ENCODE measurements around the gene PELI1. TPM values are rescaled to one million over a fixed set of nuclear protein-coding genes. Genes with fewer than 3 reads are reported as not detected.

PELI1 gene
- total and polyA plus RNA-seq, 7 donors = 4.4 to 7.6 (median 6.9) TPM

DNA sequence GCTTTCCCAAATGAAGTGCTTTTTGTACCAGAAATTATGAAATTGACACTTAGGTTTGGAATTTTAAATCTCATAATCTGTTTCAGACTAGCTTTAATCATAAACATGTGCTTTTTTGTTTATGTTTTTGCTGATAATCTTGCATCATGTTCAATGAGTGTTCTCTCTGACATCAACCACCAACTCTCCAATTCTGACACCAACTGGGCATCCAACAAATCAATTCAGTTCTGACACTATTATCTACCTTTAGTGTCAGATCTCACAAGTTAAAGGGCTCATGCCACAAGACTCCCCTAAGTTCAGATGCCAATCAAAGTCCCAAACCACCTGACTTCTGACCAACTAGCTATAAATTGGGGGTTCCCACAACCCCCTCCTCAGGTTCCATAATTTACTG lies 19.6 kb downstream of the PELI1 start:
- TF ChIP-seq, protein P1, sequence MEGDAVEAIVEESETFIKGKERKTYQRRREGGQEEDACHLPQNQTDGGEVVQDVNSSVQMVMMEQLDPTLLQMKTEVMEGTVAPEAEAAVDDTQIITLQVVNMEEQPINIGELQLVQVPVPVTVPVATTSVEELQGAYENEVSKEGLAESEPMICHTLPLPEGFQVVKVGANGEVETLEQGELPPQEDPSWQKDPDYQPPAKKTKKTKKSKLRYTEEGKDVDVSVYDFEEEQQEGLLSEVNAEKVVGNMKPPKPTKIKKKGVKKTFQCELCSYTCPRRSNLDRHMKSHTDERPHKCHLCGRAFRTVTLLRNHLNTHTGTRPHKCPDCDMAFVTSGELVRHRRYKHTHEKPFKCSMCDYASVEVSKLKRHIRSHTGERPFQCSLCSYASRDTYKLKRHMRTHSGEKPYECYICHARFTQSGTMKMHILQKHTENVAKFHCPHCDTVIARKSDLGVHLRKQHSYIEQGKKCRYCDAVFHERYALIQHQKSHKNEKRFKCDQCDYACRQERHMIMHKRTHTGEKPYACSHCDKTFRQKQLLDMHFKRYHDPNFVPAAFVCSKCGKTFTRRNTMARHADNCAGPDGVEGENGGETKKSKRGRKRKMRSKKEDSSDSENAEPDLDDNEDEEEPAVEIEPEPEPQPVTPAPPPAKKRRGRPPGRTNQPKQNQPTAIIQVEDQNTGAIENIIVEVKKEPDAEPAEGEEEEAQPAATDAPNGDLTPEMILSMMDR (IDR thresholded peaks at IDR 0.05) = no peak
- Histone ChIP-seq H3K36me3 (ENCODE audit: insufficient read depth in 1 of 2, low read depth in 1 of 2) (no peaks in the 10 kb centered on the region), H3K4me1 (peaks cover 6% of the 10 kb centered on the region), H3K9me3 (no peaks in the 10 kb centered on the region), H3K4me3 (no peak overlapping the region), H3K27ac (no peak overlapping the region), H3K27me3 (ENCODE audit: insufficient read depth in 3 of 3, low read length in 2 of 3) (no peaks in the 10 kb centered on the region)
- ATAC-seq (no peak), DNase-seq (no peak)
- intact Hi-C loops (cut with DNase I) = no loop called here

DNA sequence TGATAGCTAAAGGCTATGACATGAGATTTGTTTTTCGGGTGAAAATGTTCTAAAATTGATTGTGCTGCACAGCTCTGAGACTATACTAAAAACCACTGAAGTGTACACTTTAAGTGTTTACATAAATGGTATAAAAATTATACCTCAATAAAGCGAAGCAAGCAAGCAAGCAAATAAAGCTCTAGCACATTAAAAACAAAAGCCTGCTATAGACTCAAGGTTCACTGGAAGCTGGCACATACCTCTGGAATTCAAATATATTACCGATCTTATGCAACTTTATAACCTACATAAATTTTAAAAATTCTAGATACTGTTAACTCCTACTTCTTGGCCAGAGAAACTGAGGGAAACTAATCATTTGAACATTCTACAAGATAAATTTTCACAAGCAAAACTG lies 20.1 kb downstream of the PELI1 start:
- Histone ChIP-seq H3K27me3 (ENCODE audit: insufficient read depth in 3 of 3, low read length in 2 of 3) (no peaks in the 10 kb centered on the region), H3K9me3 (no peaks in the 10 kb centered on the region), H3K27ac (no peak overlapping the region), H3K4me1 (peaks cover 6% of the 10 kb centered on the region), H3K4me3 (no peak overlapping the region), H3K36me3 (ENCODE audit: insufficient read depth in 1 of 2, low read depth in 1 of 2) (no peaks in the 10 kb centered on the region)
- ATAC-seq (no peak), DNase-seq (no peak)
- 80 to 97% (median 85%) methylated on average over 3 of the region's 3 CpGs for WGBS, 3 donors
- TF ChIP-seq, protein P1 (IDR thresholded peaks at IDR 0.05) = no peak
- intact Hi-C loops (cut with DNase I) = no loop called here

- TF ChIP-seq, protein P1 (IDR thresholded peaks at IDR 0.05) = no peak
- Histone ChIP-seq H3K9me3 (no peaks in the 10 kb centered on the region), H3K27ac (no peak overlapping the region), H3K4me1 (peaks cover 6% of the 10 kb centered on the region), H3K4me3 (no peak overlapping the region), H3K36me3 (ENCODE audit: insufficient read depth in 1 of 2, low read depth in 1 of 2) (no peaks in the 10 kb centered on the region), H3K27me3 (ENCODE audit: insufficient read depth in 3 of 3, low read length in 2 of 3) (no peaks in the 10 kb centered on the region)
- ATAC-seq = no peak
- intact Hi-C loops (cut with DNase I) = no loop called here
- DNase-seq = no peak
- 97 to 99% (median 98%) methylated on average over 1 of the region's 1 CpG for WGBS, 3 donors
Measured at GRCh38 chr2:64123740-64124139, 20.5 kb downstream of the PELI1 start.

- Histone ChIP-seq H3K4me3 (no peak overlapping the region), H3K36me3 (ENCODE audit: insufficient read depth in 1 of 2, low read depth in 1 of 2) (no peaks in the 10 kb centered on the region), H3K27ac (no peak overlapping the region), H3K9me3 (no peaks in the 10 kb centered on the region), H3K4me1 (peaks cover 6% of the 10 kb centered on the region), H3K27me3 (ENCODE audit: insufficient read depth in 3 of 3, low read length in 2 of 3) (no peaks in the 10 kb centered on the region)
- DNase-seq (no peak), ATAC-seq (no peak)
- WGBS, 3 donors = 67 to 79% (median 68%) methylated on average over 7 of the region's 7 CpGs
- TF ChIP-seq, protein P1 (IDR thresholded peaks at IDR 0.05) = no peak
- intact Hi-C loops (cut with DNase I) = no loop called here
Measured at GRCh38 chr2:64122358-64122757, 21.9 kb downstream of the PELI1 start.

GRCh38 chr2:64120928-64121327 lies 23.3 kb downstream of the PELI1 start:
- Histone ChIP-seq H3K36me3 (ENCODE audit: insufficient read depth in 1 of 2, low read depth in 1 of 2) (no peaks in the 10 kb centered on the region), H3K27me3 (ENCODE audit: insufficient read depth in 3 of 3, low read length in 2 of 3) (no peaks in the 10 kb centered on the region), H3K9me3 (no peaks in the 10 kb centered on the region), H3K4me3 (no peak overlapping the region), H3K4me1 (peaks cover 15% of the 10 kb centered on the region), H3K27ac (no peak overlapping the region)
- no peak for DNase-seq
- 84 to 91% (median 89%) methylated on average over 6 of the region's 6 CpGs for WGBS, 3 donors
- intact Hi-C loops (cut with DNase I) = no loop called here
- TF ChIP-seq, protein P1 (IDR thresholded peaks at IDR 0.05) = no peak
- no peak for ATAC-seq

Measured in psoas muscle (tissue), 8 donors.